A549 (cell line): ENCODE data around the gene RAD23B.

Experiments
- EP300 ChIP-seq, 2 experiments: fragments of >200 bp; sonication (Bioruptor Twin); formaldehyde crosslinking; IDR thresholded peaks; 2 replicates in 1 of 2; 3 replicates in 1 of 2; pipeline ENCODE4 v1.6.1; 2016 to 2017
- ESRRA ChIP-seq: fragments of 150-350 bp; IDR thresholded peaks from 2 replicates; pipeline ENCODE4 v1.6.1; 2014; ENCODE audit warnings: mild to moderate bottlenecking, low read length, borderline replicate concordance
- FOSL2 ChIP-seq, 2 experiments: fragments of 450-650 bp in 1 of 2; fragments of >200 bp in 1 of 2; sonication (Bioruptor Twin) in 1 of 2; formaldehyde crosslinking; IDR thresholded peaks; 2 replicates each; pipeline versions ENCODE4 v1.5.0 to v1.6.1; 2016 to 2020; ENCODE audit warnings: mild to moderate bottlenecking in 1 of 2, moderate library complexity in 1 of 2
- POLR2A ChIP-seq: IDR thresholded peaks from 2 replicates; pipeline ENCODE4 v1.6.1; 2012; ENCODE audit warnings: mild to moderate bottlenecking, low read length
- TF ChIP-seq, protein P1 (sequence below): fragments of 450-650 bp; IDR thresholded peaks from 2 replicates; pipeline ENCODE4 v1.6.1; 2014; ENCODE audit warnings: antibody characterized with exemption
- TF ChIP-seq, protein P2 (sequence below): fragments of >200 bp; sonication (Bioruptor Twin); formaldehyde crosslinking; IDR thresholded peaks from 3 replicates; pipeline ENCODE4 v1.5.1; 2016

GRCh38 chr9:107322643-107323042 lies 39.6 kb downstream of the RAD23B start:
- no peak for TF ChIP-seq ESRRA
- TF ChIP-seq, protein P1, sequence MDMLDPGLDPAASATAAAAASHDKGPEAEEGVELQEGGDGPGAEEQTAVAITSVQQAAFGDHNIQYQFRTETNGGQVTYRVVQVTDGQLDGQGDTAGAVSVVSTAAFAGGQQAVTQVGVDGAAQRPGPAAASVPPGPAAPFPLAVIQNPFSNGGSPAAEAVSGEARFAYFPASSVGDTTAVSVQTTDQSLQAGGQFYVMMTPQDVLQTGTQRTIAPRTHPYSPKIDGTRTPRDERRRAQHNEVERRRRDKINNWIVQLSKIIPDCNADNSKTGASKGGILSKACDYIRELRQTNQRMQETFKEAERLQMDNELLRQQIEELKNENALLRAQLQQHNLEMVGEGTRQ = no peak
- TF ChIP-seq, protein P2, sequence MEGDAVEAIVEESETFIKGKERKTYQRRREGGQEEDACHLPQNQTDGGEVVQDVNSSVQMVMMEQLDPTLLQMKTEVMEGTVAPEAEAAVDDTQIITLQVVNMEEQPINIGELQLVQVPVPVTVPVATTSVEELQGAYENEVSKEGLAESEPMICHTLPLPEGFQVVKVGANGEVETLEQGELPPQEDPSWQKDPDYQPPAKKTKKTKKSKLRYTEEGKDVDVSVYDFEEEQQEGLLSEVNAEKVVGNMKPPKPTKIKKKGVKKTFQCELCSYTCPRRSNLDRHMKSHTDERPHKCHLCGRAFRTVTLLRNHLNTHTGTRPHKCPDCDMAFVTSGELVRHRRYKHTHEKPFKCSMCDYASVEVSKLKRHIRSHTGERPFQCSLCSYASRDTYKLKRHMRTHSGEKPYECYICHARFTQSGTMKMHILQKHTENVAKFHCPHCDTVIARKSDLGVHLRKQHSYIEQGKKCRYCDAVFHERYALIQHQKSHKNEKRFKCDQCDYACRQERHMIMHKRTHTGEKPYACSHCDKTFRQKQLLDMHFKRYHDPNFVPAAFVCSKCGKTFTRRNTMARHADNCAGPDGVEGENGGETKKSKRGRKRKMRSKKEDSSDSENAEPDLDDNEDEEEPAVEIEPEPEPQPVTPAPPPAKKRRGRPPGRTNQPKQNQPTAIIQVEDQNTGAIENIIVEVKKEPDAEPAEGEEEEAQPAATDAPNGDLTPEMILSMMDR = no peak
- TF ChIP-seq EP300 (IDR thresholded peaks at IDR 0.05) = no peak
- TF ChIP-seq FOSL2 (IDR thresholded peaks at IDR 0.05) = no peak
- TF ChIP-seq FOSL2 (CRISPR knock-in tag; IDR thresholded peaks at IDR 0.05) = no peak
- no peak for TF ChIP-seq POLR2A
